CD4-positive, alpha-beta T cell treated with Interleukin-15 for 4 hours (primary cell): ENCODE measurements around the gene BBS12.
A peak's percentile ranks its signal among the peaks of the same experiment; 100 is the strongest.

Source experiments
- DNase-seq: peaks from one replicate; pipeline ENCODE4 v3.0.0-alpha.2; 2020; ENCODE audit warnings: low spot score

BBS12 gene

DNA sequence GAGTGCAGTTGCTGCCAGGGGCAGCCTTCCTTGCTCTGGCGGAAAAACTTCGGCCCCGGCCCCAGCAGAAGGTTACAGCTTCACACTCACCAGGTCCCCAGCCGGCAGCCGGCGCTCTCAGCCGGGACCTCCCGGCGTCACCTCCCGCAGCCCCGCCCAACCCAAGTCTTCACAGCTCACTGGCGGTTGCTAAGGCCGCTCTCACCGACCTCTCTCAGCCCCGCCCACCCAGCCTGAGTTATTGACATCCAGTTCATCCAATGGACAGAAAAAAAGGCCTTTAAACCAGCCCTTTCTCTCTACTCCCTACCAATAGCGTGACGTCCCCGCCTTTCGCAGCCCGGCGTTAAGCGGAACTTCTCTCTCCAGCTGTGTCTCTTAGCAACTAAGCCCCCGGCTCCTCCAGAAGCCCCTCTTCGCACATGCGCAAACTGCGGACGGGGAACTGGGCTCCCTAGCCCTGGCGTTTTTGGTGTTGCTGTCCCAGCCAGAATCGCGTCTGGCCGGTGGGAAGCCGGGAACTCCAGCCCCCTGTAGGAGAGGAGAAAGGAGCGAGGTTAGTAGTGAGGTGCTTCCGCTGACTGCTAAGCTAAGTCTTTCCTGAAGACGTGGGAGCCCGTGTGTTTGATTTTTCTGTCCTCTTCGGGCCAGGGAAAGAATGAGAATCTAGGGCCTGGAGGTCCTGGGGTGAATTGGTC, at the start of gene BBS12:
BBS12 (plus strand) TSS at position 376 of the 698 bp plus-strand sequence. CDS start 9,189 bp downstream, outside the sequence.
- peak; percentile 100 for DNase-seq

DNA sequence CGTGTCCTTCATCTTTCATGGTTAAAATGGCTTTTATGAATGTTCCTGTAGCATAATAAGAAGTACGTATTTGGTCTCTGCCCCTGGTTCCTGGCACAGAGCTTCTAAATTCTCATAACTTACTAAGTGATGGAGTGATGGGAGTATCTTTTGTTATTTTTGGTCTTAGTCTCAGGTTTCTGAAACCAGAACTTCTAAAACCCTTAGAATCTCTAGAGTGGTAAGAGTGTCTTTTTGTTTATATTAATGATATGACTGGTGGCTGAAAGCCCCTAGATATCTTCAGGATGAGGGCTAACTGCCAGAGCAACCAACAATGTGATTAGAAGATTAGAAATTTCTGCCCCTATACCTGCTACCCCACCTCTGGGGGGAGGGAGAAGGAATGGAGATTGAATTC, 45.8 kb upstream of the BBS12 start:
- no peak for DNase-seq

DNA sequence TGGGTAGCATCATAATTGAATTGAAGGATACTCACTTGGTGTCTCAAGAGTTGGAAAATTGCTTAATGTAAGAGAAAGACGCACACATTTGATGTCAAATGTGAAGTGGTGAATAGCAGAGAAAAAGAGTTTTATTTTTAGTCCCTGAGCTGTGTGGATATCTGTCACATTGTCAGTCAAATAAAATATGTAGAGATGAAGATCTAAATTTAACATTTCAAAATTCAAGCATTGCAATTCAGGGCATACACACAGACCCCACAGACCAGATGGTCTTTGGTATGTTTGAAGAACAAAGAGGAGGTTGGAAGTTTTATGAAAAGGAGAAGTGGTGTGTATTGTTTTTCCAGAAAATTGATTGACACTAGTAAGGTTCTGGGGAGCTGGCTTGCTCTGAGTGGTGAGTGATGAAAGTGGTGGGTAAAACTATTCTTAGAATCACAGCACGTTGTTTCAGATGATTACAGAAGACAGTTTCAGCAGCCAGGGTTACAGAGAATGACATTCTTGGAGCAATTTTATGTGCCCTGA, 44.9 kb upstream of the BBS12 start:
- DNase-seq = no peak

DNA sequence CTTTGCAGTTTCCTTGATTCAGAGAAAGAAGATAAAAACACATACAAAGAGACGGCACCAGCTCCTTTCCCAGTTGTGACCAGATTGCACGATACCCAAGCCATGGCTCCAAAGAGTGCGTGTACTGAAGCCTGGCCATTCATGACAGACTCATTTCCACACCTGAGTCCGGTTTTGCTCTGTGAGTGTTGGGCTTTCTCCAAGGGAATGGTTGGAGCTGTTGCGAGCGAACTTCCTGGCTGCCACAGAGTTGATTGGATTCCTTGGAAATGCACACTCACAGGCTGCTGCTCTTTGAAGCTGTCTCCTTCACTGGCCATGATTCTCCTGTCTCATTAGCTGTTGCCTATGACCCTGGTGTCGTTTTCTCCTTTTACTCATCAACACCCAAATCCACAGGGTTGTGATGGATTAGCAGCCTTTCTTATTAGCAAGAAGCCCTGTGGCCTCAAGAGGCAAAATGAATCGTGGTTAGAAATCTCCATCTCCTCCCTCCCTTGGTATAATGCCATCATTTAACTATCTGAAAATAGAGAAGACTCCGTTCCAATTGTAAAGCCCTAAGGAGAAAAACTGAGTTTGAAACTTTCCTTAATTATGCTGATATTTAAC, 43.9 kb upstream of the BBS12 start:
- DNase-seq = no peak

DNA sequence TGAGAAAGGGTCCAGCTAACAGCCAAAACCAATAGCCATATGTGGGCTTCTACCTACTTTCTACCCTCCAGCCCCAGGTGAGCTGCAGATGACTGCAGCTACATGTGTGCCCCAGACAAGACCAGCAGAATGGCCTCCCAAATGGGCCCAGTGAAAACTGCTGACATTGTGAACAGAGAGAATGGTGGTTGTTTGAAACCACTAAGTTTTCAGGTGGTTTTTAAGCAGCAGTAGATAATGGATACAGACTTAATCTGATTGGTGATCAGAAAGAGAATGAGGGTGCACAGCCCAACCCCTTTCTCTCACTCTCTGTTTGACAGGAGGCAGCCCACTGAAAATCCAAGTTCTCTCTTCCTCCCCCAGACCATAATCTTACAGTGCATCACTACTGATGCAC, 42.5 kb upstream of the BBS12 start:
- DNase-seq = no peak

DNA sequence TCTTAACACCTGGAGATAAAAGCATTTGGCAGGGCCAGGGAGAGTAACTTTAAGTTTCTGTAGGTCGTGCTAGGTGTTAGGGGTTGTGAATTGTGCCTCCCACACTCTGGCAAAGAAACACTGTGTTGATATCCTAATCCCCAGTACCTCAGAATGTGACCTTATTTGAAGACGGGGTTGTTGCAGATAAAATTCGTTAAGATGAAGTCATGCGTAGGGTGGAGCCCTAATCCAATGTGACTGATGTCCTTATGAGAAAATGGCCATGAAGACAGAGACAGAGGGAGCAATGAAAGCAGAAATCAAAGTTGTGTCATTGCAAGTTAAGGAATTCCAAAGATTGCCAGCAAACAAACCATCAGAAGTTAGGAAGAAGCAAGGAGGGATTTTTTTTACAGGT, 40.5 kb upstream of the BBS12 start:
- no peak for DNase-seq

DNA sequence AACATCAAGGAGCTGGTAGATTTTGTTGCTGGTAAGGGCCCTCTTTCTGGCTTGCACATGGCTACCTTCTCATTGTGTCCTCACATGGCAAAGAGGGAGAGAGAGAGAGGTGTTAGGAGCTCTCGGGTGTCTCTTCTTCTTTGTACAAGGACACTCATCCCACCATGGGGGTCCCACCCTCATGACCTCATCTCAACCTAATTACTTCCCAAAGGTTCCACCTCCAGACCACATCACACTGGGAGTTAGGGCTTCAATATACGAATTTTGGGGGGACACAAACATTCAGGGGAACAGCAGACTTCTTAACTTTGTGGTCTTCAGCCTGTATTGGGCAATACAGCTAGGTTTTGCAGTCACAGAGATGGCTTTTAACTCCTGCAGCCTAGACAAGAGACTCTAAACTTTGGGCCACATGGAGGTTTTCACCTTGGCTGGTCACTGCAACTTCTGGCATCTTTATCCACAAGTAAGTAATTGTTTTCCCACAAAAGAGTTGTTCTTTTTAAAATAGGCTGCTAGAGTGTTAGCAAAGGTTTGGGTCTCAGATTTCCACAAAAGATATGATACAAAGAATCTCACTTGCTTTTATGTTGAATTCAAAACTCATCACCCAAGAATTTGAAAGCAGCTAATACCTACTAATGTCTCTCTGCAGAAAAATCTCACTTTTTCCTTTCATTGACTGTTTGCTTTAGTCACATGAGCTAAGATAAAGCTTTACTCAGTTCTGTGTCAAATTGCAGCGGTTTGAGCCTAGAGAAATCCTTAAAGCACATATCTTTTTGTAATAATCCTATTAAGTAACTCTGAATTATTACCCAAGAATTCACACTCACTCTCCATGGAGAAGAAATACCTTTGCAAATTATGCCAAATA, 39.6 kb upstream of the BBS12 start:
- no peak for DNase-seq

DNA sequence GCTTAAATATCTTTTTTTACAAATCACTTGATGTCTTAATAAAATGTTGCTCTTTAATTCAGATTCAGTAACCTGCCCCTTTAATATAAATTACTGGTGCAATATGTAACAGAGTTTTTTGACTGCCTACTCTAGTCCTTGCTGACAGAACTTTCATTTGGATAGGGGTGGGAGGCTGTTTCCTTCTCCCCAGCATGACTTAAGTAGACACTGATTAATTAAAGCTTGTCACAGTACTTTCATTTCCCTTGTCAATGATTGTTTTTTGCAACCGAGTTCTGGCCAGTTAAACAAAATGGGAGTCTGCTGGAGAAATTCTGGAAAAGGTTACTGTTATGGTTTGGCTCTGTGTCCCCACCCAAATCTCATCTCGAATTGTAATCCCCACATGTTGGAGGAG, 37.3 kb upstream of the BBS12 start:
- DNase-seq = no peak

DNA sequence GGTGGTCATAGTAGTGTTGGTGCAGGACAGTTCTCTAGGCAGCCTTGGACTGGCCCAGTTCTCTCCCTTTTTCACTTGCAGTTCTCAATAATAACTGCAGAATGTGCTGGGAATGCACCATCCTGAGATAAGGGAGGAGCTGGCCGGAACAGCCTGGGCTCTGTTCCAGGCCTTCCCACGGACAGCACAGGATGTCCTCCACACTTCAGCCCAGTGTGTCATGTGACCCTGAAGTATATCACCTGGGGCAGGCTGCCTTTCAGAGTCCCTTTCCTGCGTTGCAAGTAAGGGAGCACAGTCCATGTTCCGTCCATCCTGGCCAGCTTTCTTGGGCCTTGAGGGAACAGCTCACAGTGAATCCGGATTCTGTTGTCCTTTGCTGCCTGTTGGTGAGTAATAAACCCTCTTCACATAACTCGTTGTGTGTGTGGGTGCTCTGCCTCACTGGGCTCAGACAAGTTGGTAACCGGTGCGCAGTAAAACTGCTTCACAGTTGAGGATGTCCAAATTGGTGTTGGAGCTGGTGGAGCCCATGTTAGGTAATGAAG, 32.3 kb upstream of the BBS12 start:
- DNase-seq = no peak

DNA sequence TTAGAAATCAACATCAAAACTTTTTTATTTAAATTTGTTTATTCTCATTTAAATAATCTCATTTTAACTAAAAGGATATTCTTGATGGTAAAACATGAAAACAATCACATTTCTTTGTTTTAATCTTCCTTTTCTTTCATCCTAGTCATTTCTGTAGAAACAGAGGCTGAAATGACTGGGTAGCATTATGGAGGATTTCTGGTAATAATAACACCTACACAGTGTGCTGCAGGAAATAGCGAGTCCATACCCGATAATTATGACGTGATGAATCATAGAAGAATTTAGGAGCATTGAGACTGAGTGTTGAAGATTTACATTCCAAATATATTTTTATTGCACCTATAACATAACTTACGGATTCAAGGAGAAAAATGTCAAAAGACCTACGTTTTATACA, 31.4 kb upstream of the BBS12 start:
- DNase-seq = no peak

DNA sequence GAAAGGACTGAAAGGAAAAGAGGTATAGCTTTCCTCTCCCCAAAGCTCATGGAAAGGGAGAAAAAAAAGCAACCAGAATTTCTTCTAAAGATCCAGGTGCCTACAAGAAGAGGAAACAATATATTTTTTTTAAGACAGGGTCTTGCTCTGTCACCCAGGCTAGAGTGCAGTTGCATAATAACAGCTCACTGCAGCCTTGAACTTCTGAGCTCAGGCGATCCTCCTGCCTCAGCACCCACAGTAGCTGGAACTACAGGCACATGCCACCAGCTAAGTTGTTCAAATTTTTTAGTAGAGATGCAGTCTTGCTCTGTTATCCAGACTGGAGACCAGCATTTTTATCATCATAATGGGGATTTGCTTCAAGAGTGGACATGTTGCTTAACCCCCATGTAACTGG, 30.5 kb upstream of the BBS12 start:
- no peak for DNase-seq

DNA sequence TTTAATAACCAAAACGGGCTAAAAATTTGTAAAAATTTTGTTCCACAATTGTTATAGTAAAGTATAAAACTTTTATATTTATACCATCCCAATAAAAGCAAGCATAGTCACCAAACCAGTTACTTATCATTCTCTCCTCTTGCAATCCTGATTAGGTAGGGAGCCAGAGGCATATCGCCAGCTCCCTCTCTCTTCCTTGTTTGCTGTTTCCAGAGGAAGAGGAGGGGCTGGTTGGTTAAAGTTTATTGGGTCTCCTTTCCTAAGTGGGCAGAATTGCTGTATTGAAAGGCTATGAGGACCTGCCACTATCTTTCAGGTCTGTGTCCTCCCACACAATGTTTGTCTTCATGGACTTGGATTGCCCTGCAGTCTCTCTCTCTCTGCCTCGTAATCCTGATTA, 29.6 kb upstream of the BBS12 start:
- DNase-seq = no peak

DNA sequence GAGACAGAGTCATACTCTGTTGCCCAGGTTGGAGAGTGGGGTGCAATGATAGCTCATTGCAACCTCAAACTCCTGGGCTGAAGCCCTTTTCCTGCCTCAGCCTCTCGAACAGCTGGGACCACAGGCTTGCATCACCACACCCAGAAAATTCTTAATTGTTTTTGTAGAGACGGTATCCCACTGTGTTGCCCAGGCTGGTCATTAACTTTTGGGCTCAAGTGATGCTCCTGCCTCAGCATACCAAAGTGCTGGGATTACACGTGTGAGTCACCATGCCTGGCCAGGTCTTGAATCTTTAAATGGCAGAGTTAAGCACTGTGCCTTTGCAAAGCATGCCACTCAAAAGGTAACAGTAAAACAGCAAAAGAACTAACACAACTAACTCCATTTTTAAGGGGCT, 28.6 kb upstream of the BBS12 start:
- no peak for DNase-seq

DNA sequence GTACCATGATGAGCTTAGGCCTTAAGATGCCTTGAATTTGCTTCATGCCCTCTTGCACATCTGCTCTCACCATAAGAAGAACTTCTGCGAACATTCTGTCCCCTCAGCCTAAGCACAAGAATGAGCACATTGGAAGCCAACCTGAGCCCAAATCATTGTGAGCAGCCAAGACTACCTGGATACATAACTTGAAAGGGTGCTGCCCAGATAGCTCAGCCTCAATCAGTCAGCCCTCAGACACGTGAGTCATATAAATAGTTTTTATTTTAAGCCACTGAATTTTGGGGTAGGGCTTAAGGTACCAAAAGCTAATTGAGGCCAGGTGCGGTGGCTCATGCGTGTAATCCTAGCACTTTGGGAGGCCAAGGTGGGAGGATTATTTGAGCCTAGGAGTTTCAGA, 27.5 kb upstream of the BBS12 start:
- no peak for DNase-seq

DNA sequence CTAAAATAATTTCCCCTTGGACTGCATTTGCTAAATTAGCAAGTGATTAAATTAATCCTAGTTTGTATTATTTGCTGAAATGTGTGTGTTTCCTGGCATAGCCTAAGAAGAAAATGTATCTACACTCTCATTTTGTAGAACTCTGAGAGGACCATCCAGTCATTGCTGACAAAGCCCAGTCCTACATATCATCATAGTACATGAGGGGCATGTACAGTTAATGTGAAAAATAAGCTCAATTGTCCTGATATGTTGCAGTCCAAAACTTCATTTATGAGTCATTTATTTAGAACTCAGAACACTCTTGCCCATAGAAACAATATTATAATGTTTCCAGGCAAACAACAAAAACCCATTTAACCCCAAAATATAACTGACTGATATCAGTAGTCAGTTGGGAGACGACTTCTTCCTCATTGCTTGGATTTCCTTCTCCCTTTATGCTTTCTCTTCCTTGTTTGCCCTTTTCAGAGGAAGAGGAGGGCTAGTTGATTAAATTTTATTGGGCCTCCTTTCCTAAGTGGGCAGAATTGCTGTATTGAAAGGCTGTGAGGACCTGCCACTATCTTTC, 26.9 kb upstream of the BBS12 start:
- DNase-seq = no peak

DNA sequence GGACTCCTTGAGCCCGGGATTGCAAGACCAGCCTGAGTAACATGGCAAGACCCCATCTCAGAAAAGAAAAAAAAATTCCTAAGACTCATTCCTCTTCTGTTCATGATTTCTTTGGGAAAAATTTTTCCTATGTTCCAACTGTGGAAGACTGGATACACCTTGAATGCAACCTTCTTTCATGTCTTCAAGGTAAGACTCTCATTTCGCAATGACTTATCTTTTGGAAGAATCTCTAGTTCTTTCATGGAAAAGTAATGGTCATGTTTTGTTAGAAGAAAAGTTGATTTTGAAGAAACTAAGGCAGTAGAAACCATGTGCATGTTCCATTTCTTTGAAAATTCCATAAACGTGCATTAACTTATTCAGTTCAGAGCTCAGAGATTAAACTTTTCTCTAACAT, 26.0 kb upstream of the BBS12 start:
- DNase-seq = no peak

DNA sequence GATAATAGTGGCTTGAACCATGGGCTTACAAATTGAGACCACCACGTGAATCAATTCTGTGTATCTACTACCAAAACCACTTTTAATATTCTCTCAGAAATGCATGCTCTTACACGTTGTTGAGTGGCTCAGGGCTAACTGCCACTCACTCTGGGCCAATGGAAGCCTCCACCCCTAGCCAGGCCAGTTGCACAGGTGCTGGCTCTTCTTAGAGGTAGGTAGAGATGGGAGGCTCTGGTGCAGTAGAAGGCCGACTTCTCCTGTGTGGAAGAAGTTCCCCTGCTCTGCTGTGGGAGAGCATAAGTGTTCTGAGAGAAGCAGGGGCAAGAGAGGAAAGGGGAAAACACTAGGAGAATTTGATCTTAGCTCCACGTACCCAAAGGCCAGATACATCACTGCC, 25.0 kb upstream of the BBS12 start:
- DNase-seq = no peak

DNA sequence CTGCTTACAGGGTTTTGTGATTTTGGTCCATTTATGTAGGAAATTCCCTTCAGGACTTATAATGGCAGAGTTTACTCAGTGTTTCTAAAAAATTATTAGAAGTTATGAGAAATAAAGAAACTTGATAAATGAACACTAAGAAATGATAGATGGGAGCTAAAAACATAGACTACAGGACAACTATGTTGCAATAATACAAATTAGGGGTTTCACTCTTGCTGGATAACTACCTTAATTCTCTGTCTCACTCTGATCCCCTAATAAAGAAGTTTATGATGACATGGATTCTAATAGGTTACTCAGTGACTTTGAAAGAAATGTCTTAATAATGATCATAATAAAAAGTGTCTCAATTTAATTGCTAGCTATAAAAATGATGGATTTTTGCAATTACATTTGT, 23.3 kb upstream of the BBS12 start:
- no peak for DNase-seq

DNA sequence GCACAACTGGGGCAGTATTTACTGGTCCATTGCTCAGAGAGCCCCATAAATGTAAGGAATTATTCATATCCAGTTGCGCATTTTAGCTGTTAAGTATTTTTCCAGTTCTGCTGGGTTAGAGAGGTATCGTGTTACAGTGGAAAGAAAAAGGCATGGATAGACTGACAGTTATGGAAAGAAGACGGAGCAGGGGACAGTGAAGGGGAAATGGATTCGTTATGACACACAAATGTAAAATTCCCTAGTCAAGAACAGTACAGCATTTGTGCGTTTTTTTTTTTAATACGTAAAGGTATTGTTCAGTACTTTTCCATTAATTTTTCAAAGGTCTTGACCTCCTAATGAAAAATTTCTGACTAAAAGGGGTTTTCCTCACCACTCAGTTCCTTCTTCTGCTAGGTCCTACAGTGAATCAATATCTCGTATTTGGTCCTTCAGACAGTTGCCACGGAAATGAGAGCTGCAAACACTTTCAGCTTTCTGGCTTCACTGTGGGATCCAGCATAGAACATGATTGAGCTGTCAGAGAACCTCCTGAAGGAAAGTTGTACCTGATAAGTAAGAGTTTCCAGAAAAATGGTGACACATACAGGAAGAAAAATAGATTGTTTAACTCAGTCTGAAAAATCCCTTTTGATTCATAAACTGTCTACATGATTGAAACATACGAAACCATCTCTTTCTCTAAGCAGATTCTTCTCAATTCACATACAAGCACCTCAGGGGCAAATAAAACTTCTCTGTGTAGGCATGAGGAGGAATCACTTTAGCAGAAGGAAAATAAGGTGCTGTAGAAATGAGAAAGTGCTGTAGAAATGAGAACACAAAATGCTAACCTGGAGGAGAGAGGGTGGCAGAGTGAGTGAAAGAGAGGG, 21.8 kb upstream of the BBS12 start:
- DNase-seq = peak; percentile 23

DNA sequence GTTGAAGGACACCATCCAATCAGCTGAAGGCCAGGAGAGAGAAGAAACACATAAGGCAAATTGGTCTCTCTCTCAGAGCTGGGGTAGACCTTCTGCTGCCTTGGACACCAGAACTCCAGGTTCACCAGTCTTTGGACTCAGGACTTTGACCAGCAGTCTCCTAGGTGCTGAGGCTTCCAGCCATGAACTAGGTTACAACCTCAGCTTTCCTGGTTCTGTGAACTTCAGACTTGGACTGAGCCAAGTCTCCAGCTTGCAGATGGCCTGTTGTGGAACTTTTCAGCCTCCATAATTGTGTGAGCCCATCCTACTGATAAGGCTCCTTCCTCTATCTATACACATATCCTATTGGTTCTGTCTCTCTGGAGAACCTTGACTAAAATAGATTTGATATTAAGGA, 20.6 kb upstream of the BBS12 start:
- no peak for DNase-seq

DNA sequence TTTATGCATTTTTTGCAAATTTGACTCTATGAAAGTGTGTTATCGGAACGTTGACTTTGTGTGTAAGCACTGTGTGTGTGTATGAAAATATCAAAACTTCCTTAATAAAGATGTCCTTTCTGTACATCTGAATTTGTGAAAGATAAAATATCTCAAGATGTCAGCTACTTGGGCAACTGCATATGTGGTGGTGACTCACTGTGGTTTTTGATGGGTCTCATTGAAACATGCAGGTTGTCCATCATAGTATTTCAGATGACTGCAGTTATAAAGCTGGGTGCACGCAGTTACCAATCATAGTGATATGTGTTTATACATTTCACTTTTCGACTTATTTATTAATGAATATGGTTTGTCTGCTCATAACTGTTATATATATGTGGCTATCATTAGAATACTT, 19.7 kb upstream of the BBS12 start:
- no peak for DNase-seq
